SKM-1 (cell line): ENCODE measurements around the gene KRAS.
"Not testable (repeated sequence)": the region's sequence is repeated elsewhere in the genome, so short reads cannot be mapped to it uniquely, and the experiment has no call there.

ENCODE experiments used
- DNase-seq: peaks from one replicate; lab custom pipeline; 2025; ENCODE audit not compliant: unreplicated experiment; lab: John Stamatoyannopoulos, UW

Gene KRAS

DNA sequence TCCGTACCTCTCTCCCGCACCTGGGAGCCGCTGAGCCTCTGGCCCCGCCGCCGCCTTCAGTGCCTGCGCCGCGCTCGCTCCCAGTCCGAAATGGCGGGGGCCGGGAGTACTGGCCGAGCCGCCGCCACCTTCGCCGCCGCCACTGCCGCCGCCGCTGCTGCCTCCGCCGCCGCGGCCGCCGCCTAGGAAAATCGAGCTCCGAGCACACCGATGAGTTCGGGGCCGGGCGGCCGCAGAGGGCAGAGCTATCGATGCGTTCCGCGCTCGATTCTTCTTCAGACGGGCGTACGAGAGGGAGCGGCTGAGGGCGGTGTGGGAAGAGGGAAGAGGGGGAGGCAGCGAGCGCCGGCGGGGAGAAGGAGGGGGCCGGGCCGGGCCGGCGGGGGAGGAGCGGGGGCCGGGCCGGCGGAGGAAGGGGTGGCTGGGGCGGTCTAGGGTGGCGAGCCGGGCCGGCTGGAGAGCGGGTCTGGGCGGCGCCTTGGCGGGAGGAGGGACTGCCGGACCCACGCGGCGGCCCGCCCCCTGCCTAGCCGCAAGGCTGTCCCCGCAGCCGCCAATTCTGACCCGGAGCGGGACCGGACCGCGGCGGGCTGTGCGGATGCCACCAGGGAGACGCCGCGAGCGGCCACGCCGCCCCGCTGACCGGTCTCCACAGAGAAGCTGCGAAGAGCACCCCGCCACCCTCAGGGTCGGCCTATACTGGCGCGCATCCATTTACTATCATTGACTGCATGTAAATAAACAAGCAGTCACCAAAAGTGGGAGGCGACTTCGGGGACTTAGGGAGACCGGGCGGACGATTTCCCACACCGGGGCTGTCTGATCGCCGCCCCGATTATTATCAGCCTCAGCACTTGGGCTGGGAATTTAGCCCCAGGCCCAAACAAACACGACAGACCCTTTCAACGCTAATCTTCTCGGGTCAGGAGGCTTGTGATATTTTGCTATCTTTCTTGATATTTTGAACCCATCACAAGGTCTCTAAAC is at the start of gene KRAS:
Gene KRAS, minus strand, starts transcription at position 186 of the 987 bp plus-strand sequence.
- DNase-seq, result peak; percentile 26

- no peak for DNase-seq
These were observed 45.7 kb upstream of the KRAS start for GRCh38 chr12:25296381-25296780.

DNA sequence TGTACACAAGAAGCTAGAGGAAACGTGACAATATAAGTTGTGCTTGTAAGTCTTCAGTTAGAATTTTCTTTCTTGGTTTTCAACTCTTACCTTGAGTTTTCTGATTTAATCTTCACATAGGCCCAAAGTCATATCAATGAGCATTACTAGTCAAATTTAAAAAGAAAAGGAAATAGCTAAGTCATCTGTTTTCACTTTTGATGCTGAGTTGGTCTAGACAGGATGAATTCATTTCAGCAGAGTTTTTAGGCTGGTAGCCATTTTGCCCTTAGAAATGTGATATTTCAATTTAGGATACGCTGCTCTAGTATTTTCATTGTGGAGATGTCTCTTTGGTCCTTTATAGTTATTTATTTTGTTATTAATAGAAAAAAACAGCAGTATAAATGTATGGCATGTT is 44.6 kb upstream of the KRAS start:
- DNase-seq, result no peak

- no peak for DNase-seq
These were observed 42.9 kb upstream of the KRAS start for GRCh38 chr12:25293653-25294052.

DNA sequence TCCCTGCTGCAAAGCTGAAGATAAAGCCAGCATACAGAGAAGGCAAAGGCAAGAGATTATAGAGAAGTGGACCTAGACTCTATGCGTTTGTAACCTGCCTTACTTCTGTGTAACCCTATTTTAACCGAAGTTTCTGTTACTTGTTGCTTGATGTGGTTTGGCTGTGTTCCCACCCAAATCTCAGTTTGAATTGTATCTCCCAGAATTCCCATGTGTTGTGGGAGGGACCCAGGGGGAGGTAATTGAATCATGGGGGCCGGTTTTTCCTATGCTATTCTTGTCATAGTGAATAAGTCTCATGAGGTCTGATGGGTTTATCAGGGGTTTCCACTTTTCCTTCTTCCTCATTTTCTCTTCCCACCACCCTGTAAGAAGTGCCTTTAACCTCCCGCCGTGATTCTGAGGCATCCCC is 42.1 kb upstream of the KRAS start:
- not testable (repeated sequence) for DNase-seq

GRCh38 chr12:25287610-25288009 is 36.9 kb upstream of the KRAS start:
- DNase-seq, result no peak

GRCh38 chr12:25286837-25287236 is 36.1 kb upstream of the KRAS start:
- no peak for DNase-seq

- no peak for DNase-seq
These were observed 33.3 kb upstream of the KRAS start for GRCh38 chr12:25284024-25284423.

DNA sequence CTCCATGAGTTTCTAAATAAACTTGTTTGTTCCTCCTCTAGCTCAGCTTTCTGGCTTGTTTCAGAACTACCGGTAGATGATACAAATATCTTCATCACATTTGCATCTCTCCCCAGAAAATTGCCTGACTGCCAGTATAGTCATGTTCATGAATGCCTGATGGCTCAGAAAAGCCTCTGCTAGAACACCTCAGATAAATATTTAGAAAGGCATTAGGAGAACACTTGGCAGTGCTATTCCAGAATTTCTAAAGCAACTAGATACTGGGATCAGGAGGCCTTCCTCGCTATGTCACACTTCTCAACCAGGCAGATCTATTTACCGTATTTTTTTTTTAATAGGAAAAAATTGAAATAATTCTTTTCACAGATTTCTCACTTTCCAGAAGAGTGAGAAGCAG is 32.3 kb upstream of the KRAS start:
- DNase-seq, result no peak

DNA sequence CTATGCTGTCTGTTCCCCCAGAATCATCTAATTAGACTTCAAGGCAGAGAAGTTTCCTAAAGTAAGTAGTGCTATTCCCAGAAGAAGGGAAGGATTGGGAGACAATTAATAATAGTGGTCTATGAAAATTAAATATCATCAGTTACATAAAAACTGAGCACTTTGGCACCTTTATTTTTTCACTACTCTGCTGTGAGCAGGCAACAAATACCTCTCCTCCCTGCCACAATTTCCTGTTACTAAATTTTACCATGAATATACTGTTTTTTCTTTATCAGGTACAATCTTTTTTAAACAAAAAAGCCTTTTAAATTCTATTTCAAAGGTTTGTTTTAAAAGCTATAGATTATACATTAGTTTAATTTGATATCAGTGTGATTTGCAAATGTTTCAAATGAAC is 29.4 kb upstream of the KRAS start:
- no peak for DNase-seq

GRCh38 chr12:25278269-25278668 is 27.5 kb upstream of the KRAS start:
- DNase-seq, result no peak

DNA sequence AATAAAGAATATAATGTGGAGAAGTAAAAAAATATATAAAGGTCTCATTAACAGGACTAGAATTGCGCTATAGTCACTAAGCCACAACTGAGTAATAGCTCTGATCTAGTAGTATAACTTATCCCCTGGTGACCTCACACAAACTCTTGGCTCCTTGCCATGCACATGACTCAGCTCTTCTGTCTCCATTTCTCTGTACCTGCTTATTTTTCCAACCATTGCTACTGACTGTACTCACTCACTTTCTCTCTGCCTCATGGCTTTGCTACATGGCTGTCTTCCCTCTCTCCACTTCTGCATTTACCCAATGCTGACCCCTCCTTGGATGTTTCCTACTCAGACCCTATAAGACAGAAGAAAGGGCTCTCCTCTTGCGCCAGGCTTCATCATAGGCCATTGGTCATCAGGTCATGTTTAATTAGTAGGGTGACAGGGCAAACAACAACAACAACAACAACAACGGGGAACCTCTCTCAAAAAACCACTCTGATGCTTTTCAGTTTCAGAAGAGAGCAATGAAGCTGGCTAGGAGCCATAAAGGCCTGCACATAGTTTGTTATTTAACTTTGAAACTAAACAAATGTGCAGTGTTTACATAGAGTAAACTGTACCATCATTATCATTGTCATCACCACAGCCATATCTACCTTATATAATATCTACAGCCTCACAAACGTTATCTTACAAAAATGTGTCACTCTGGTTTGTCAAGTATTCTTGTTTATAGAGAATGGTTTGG is 25.6 kb upstream of the KRAS start:
- no peak for DNase-seq

DNA sequence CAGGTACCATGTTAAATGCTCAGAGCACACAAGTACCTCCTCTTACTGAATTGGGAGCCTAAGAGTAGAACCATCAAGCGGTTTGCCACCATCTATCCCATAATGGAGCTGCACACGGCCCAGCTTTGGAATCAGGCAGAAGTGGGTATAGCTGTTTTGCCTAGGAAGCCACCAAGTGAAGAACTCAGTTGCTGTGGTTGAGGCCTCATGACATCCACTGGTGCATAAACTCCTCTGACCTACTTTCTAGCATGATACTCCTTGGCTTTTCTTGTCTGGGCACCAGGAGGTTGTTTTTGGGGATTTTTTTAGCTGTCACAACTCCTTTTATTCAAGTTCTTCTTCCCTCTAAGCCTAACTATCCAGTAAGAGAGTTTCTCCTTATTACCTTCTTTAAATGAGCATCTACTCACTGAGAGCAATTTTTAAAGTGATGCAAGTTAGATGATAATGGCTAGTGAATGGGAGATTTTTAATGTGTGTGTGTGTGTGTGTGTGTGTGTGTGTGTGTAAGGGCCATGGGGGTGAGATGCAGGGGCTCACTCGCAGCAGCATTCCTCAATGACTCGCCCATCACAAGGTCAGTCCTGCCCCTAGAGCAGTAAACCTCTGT is 20.9 kb upstream of the KRAS start:
- DNase-seq, result no peak

GRCh38 chr12:25269701-25270100 is 19.0 kb upstream of the KRAS start:
- no peak for DNase-seq

GRCh38 chr12:25266497-25266896 is 15.8 kb upstream of the KRAS start:
- DNase-seq, result no peak

- no peak for DNase-seq
These were observed 14.1 kb upstream of the KRAS start for GRCh38 chr12:25264862-25265261.

DNA sequence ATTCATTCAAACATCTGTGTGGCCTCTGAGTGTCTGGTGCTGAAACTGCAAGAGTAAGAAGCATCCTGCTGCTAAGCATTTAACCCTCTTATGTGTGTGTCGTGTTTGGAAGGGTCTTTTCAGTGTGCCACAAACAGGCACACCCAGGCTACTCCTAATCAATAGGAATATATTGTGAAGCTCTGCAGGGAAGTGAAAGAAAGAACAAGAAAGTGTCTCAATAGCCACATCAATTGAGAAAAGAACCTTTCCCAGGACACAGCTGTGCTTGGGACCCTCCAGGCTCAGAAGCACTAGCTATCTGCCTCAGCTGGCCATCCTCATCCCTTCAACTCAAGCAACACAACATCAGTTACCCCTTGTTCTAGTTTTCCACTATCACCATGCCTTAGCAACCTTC is 13.4 kb upstream of the KRAS start:
- no peak for DNase-seq

DNA sequence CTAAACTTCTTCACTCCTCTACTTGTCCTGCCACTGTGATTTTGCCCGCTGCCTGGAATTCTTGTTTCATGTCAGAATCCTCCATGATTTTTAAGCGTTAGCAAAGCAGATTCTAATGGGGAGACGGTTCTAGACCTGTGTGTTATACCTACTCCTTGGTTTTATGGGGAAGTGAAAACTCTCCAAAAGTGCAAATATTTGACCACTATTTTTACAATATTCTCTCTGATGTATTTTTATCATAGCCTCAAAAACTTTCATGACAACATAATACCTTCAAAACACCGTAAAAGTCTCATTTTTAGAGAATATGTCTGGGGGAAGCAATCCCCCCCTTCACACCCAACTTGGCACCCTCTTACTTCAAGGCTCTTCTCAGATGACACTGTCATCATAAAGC is 12.9 kb upstream of the KRAS start:
- no peak for DNase-seq

DNA sequence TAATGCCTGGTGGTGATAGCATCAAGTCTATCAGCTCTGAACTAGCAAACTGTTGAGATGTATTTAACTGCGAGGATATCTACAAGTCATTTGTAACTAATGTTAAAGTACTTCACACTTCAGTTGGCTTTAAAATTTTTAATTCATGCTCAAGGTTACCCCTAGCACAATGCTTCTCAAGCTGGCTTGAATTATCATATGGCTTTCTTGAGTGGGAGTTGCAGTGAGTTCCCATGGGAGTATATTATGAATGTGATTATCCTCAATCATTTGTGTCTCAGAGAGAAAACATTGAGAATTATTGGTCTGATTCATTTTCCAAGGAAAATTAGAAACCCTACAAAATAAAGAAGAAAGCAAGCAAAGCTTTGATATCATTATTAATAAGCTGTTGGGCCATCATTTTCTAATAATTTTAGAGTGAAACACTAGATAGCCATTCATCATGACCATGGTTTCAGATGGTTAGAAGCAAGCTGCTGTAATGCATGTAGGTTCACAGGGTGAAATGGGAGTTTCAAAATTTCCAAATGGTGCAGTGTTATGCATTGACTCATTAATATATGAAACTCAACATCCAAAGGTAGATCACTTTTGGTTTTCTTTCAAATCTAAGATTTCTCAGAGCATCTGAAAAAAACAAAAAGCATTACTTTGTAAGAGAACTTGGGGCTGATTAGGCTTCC is 11.8 kb upstream of the KRAS start:
- no peak for DNase-seq

DNA sequence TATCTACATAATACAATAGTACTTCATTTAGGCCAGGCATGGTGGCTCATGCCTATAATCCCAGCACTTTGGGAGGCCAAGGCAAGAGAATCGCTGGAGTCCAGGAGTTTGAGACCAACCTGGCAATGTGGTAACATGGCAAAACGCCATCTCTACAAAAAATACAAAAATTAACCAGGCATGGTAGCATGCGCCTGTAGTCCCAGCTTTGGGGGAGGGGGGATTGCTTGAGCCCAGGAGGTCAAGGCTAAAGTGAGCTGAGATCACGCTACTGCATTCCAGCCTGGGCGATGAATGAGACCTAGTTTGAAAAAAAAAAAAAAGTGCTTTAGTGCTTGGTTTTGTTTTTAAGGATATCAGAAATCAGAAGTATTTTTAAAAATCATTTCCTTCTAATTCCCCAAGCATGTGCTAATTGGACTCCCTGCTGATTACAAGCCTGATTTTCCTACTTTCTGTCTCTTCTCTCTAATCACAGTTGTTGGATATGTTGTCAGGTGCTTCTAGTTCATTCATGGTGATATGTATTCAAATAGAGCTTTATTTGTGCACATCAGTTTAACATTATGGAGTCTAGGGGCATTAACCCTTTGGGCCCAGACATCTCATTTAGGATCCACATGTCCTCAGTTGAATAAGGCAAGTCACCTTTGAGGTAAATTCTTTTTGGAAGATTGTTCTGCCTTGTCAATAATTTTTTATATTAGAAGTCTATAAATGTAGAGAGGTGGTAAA is 7.0 kb upstream of the KRAS start:
- DNase-seq, result no peak
